ENCODE results near the gene CCDC116.

Gene CCDC116

DNA sequence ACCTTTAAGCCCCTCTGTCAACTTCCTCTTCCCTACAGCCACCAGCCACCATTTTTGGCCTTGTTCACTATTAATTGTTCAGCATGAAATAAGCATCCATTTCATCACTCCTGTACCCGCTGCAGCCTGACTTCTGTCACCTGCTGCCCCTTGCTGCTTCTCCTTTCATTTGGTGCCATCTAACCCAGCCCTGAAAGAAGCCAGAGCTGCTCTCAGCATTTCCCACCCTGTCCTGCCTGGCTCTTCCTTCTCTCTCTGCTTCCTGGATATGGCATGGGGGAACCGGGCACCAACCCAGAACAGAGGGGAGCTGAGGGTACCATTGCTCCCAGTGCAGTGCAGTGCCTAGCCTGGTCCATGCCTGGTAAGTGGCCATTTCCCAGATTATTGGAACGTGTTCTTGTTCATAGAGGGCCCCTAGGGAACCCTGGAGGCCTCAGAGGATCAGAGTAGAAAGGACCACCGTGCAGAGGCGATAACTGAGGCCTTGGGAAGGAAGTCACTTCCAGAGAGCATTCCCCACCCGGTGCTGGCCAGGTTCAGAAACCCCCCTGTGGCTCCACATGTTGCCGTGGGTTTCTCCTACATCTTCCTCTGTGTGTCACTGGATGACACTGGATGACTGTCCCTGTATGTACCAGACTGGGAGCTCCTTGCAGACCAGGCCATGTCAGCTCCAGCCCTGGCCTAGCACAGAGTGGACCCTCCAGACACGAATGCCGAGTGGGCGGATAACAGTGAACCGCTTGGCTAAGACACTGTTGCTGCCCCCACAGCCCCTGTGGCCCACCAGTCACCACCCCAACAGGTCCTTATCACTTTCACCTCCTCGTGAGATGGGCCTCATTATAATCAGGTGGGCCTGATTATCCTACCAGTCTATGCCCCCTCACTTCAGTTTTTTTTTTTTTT is 7.4 kb upstream of the CCDC116 start:
- TF ChIP-seq, protein P1, sequence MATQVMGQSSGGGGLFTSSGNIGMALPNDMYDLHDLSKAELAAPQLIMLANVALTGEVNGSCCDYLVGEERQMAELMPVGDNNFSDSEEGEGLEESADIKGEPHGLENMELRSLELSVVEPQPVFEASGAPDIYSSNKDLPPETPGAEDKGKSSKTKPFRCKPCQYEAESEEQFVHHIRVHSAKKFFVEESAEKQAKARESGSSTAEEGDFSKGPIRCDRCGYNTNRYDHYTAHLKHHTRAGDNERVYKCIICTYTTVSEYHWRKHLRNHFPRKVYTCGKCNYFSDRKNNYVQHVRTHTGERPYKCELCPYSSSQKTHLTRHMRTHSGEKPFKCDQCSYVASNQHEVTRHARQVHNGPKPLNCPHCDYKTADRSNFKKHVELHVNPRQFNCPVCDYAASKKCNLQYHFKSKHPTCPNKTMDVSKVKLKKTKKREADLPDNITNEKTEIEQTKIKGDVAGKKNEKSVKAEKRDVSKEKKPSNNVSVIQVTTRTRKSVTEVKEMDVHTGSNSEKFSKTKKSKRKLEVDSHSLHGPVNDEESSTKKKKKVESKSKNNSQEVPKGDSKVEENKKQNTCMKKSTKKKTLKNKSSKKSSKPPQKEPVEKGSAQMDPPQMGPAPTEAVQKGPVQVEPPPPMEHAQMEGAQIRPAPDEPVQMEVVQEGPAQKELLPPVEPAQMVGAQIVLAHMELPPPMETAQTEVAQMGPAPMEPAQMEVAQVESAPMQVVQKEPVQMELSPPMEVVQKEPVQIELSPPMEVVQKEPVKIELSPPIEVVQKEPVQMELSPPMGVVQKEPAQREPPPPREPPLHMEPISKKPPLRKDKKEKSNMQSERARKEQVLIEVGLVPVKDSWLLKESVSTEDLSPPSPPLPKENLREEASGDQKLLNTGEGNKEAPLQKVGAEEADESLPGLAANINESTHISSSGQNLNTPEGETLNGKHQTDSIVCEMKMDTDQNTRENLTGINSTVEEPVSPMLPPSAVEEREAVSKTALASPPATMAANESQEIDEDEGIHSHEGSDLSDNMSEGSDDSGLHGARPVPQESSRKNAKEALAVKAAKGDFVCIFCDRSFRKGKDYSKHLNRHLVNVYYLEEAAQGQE (IDR thresholded peaks at IDR 0.05; ENCODE audit: insufficient read depth in 1 of 2, low read depth in 2 of 2, low read length in 2 of 2) = no peak
- TF ChIP-seq SIN3A (IDR thresholded peaks at IDR 0.05; ENCODE audit: borderline replicate concordance, insufficient read depth, low read length) (no peak), FOXP2 (optimal IDR thresholded peaks at IDR 0.05; ENCODE audit: borderline replicate concordance, extremely low read depth, extremely low read length, insufficient read depth) (no peak), TAF1 (IDR thresholded peaks at IDR 0.05; ENCODE audit: borderline replicate concordance, insufficient read depth, low read length) (no peak), POLR2AphosphoS5 (IDR thresholded peaks at IDR 0.05; ENCODE audit: low read depth, low read length) (no peak)

DNA sequence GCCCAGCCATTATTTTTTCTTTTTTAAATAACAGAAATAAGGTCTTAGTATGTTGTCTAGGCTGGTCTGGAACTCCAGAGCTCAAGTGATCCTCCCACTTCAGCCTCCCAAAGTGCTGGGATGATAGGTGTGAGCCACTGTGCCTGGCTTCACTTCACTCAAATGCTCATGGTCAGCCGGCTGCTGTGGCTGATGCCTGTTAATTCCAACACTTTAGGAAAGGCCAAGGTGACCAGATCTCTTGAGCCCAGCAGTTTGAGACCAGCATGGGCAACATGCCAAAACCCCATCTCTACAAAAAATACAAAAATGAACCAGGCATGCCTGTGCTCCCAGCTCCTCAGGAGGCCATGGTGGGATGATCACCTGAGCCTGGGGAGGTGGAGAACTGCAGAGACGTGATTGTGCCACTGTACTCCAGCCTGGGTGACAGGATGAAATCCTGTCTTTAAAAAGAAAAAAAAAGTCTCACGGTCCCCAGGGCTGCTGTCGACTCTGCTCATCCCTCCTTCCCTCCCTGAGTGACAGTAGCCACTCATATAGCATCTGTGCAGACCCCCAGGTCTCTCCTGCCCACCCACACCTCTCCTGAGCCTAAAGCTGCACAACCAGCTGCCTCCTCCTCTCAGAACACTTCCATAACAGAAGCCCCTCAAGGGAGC is 6.4 kb upstream of the CCDC116 start:
- no peak for TF ChIP-seq SIN3A (IDR thresholded peaks at IDR 0.05; ENCODE audit: borderline replicate concordance, insufficient read depth, low read length)
- TF ChIP-seq FOXP2 (optimal IDR thresholded peaks at IDR 0.05; ENCODE audit: borderline replicate concordance, extremely low read depth, extremely low read length, insufficient read depth) = no peak
- TF ChIP-seq, protein P1 (IDR thresholded peaks at IDR 0.05; ENCODE audit: insufficient read depth in 1 of 2, low read depth in 2 of 2, low read length in 2 of 2) = no peak
- TF ChIP-seq TAF1 (IDR thresholded peaks at IDR 0.05; ENCODE audit: borderline replicate concordance, insufficient read depth, low read length) = no peak
- TF ChIP-seq POLR2AphosphoS5 (IDR thresholded peaks at IDR 0.05; ENCODE audit: low read depth, low read length) = no peak

DNA sequence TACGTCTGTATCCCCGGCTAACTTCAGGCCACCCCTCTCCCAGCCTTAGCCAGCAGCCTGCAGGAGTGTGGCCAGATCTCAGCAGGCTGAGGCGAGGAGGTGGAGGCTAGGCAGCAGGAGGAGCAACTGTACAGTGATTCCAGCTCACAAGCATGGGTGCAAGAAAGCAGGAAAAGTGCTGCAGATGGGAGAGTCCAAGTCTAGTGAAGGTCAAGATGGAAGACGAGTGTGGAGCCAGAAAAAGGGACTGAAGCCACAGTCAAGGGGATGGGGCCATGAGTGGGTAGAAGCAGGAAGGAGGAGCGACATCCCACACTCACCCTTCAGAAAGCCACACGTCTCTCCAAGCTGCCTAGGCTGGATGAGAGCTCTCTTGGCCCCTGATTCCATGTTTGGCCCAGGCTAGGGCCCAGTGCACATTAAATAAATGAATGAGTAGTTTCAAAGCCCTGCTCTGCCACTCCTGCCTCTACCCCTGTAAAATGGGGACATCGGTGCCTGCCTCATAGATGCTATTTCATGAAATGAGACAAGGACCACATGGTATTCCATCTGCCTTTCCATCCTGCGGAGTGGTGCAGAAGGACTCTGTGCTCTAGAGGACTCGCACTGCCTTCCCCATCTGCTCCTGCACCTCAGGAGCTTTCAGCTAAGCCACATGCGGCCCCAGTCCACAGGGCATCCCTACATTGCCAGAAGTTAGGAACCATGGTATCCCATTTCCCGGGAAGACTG is 5.7 kb upstream of the CCDC116 start:
- TF ChIP-seq, protein P1 (IDR thresholded peaks at IDR 0.05; ENCODE audit: insufficient read depth in 1 of 2, low read depth in 2 of 2, low read length in 2 of 2) = no peak
- TF ChIP-seq TAF1 (IDR thresholded peaks at IDR 0.05; ENCODE audit: borderline replicate concordance, insufficient read depth, low read length) (no peak), POLR2AphosphoS5 (IDR thresholded peaks at IDR 0.05; ENCODE audit: low read depth, low read length) (no peak), SIN3A (IDR thresholded peaks at IDR 0.05; ENCODE audit: borderline replicate concordance, insufficient read depth, low read length) (no peak), FOXP2 (optimal IDR thresholded peaks at IDR 0.05; ENCODE audit: borderline replicate concordance, extremely low read depth, extremely low read length, insufficient read depth) (no peak)

DNA sequence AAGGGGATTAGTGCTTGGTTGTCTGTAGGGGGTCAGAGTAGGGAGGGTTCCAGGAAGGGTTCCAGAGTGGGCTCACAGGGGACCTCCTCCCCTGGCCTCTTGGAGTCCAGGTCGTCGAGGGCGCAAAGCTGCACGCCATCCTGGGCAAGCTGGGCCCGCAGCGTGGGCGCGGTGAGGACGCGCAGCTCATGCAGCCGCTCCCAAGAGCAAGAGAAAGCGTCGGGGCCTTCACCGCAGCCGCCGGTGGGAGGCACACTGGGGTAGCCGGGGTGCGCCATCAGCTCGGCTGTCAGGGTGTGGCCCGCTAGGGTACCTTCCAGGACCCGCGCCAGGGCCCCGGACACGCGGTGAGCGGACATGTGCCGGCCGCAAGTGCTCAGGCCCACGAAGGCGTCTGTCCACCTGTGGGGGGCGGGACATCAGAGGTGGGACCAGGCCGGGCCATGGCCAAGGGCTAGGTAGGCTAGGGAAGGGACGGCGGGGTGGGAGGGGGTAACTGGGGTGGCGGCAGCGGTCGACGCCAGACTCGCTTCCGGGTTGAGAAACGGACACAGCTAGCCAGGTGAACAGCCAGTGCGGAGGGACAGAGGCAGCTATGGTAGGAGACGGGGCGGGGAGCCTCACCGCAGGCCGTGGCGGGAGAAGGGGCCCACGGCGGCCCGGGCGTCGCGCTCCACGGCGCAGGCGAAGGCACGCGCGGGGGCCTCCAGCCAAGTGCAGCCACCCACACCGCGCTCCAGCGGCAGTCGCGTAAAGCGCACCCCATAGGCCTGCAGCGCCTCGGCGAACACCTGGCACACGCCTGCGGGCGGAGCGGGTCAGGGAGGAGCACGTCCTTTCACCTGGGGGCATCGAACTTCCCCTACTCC is 3.9 kb upstream of the CCDC116 start:
- TF ChIP-seq, protein P1 (IDR thresholded peaks at IDR 0.05; ENCODE audit: insufficient read depth in 1 of 2, low read depth in 2 of 2, low read length in 2 of 2) = no peak
- TF ChIP-seq TAF1 (IDR thresholded peaks at IDR 0.05; ENCODE audit: borderline replicate concordance, insufficient read depth, low read length) = no peak
- no peak for TF ChIP-seq POLR2AphosphoS5 (IDR thresholded peaks at IDR 0.05; ENCODE audit: low read depth, low read length)
